HK-2 (cell line): ENCODE results near the gene FLYWCH1.

Experiments used
- DNase-seq: peaks from one replicate; pipeline ENCODE4 v3.0.0-alpha.2; 2018; ENCODE audit not compliant: unreplicated experiment

Gene FLYWCH1

DNA sequence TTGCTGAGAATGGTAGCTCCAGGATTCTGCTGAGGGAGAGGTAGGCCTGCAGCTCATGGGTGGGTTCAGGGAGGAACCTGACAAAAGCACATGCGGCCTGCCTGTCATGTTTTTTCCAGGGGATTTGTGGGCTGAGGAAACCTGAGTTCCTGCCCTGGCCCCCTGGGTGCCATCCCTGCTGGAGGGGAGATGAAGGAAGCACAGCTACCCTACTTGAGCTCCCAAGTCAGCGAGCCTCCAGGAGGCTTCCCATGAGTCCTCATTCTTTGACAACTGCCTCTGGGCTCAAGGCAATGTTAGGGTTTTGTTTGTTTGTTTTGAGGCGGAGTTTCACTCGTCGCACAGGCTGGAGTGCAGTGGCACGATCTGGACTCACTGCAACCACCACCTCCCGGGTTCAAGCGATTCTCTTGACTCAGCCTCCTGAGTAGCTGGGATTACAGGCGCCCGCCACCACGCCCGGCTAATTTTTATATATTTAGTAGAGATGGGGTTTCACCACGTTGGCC, 12.1 kb upstream of the FLYWCH1 start:
- DNase-seq: no peak

- no peak for DNase-seq
Measured at GRCh38 chr16:2900526-2901075, 11.1 kb upstream of the FLYWCH1 start.

- DNase-seq: no peak
Measured at GRCh38 chr16:2902337-2903130, 9.2 kb upstream of the FLYWCH1 start.

- peak; percentile 81 for DNase-seq
Measured at GRCh38 chr16:2904100-2904921, 7.4 kb upstream of the FLYWCH1 start.

GRCh38 chr16:2904922-2905240, 6.8 kb upstream of the FLYWCH1 start:
- peak; percentile 30 for DNase-seq

GRCh38 chr16:2905241-2905987, 6.3 kb upstream of the FLYWCH1 start:
- peak; percentile 98 for DNase-seq

DNA sequence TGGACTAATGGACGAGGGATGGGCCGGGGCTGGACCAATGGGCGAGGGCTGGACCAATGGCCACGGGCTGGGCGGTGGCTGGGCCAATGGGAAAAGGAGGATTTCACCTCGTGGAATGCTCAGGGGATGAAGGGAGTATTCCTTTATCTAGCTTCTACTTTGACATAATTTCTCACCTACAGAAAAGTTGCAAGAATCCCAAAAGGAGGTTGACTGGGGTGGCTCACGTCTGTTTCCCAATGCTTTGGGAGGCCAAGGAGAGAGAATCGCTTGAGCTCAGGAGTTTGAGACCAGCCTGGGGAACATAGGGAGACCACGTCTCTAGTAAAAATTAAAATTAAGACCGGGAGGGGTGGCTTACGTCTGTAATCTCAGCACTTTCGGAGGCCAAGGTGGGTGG, 5.7 kb upstream of the FLYWCH1 start:
- no peak for DNase-seq

DNA sequence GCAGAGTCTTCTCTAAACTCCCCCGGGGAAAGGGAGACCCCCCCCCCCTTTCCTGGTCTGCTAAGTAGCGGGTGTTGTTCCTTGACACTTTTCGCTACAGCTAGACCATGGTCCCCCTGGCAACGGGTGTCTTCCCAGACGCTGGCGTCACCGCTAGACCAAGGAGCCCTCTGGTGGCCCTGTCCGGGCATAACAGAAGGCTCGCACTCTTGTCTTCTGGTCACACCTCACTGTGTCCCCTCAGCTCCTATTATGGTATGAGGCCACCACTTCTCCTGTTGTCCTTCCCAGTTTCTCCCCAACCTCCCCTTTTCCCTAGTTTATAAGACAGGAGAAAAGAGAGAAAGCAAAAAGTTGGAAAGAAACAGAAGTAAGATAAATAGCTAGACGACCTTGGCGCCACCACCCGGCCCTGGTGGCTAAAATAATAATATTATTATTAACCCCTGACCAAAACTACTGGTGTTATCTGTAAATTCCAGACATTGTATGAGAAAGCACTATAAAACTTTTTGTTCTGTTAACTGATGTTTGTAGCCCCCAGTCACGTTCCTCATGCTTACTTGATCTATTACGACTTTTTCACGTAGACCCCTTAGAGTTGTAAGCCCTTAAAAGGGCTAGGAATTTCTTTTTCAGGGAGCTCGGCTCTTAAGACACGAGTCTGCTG, 4.5 kb upstream of the FLYWCH1 start:
- peak; percentile 48 for DNase-seq

- no peak for DNase-seq
Measured at GRCh38 chr16:2910441-2910969, 1.2 kb upstream of the FLYWCH1 start.

DNA sequence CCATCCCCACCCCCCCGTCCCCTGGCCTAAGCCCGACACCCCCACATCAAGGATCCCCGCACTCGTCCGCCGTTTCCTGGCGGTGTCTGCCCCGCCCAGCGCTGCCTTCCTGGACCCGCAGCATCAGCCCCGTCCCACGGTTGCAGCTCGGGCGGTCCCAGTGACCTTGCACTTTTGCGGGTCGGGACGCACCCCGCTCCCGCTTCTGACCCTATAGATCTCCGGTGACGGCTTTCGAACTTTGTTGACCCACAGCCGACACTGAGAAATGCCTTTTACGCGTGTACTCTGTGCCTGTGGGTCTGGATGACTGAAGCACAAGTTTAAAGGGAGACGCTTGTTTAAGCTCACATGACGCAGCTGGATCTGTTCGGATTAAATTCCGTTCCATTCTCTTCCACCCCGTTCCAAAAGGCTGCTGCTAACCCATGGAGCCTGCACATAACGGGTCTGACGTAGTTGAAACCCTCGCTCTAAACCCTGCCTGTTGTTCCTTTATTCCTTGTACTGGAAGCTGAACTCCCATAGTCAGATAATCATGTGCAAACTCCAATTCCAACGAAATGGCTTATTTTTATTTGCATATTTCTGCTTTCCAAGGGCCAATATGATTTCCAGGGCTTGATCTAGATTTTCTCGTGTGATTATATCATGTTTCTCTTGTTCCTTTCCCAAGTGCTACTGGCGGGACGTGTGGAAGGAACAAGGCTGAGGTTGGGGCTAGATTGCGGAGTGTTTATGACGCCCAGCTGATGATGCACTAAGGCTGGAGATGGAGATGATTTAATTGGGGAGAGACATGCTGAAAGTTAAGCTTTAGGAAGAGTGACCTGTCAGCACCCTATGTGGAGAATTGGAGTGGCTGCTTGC, 834 bp downstream of the FLYWCH1 start:
- DNase-seq: peak; percentile 31

DNA sequence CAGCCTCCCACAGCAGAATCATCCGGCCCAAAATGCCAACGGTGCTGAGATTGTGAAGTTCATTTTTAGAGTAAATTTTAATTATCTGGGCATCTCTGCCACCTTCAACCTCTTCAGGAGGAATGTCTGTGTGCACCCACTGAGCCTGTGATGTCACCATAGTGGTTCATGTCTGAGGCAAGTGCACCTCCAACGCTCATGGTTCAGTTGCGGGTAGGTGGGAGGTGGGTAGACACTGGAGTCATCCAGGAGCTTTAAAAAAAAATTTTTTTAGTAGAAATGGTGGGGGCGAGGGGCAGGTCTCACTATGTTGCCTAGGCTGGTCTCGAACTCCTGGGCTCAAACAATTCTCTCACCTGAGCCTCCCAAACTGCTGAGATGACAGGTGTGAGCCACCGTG, 1.9 kb downstream of the FLYWCH1 start:
- no peak for DNase-seq

DNA sequence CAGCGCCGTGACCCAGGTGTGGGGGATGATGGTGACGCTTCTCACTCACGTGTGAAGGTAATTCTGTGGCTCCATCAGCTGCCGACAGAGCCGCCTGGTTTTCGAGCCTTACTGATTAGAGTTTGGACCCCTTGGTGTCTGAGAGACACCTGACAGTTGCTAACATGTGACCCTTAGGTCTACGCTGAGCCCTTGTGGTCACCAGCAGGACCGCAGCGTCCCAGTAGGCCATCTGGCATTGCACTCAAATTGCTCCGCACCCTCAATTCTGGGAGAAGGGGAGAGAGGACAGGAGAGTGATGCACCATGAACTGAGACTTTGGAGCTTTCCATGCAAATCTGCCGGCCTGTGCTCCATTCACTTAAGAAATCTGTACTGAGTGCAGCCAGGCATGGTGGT, 2.5 kb downstream of the FLYWCH1 start:
- DNase-seq: no peak

- no peak for DNase-seq
Measured at GRCh38 chr16:2915196-2915929, 3.6 kb downstream of the FLYWCH1 start.

- peak; percentile 43 for DNase-seq
Measured at GRCh38 chr16:2919511-2920255, 8.0 kb downstream of the FLYWCH1 start.

DNA sequence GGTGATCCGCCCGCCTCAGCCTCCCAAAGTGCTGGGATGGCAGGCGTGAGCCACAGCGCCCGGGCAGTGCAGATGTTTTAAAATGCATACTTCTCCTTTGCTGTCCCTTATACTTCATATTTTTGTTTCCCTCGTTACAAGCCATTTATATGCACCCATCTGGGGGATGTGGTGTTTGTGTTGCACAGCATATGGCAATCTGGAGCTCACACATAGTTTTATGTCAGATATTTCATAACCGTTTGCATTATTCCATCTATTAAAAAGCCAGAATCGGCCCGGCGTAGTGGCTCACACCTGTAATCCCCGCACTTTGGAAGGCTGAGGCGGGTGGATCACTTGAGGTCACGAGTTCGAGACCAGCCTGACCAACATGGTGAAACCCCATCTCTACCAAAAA, 11.8 kb downstream of the FLYWCH1 start:
- no peak for DNase-seq

DNA sequence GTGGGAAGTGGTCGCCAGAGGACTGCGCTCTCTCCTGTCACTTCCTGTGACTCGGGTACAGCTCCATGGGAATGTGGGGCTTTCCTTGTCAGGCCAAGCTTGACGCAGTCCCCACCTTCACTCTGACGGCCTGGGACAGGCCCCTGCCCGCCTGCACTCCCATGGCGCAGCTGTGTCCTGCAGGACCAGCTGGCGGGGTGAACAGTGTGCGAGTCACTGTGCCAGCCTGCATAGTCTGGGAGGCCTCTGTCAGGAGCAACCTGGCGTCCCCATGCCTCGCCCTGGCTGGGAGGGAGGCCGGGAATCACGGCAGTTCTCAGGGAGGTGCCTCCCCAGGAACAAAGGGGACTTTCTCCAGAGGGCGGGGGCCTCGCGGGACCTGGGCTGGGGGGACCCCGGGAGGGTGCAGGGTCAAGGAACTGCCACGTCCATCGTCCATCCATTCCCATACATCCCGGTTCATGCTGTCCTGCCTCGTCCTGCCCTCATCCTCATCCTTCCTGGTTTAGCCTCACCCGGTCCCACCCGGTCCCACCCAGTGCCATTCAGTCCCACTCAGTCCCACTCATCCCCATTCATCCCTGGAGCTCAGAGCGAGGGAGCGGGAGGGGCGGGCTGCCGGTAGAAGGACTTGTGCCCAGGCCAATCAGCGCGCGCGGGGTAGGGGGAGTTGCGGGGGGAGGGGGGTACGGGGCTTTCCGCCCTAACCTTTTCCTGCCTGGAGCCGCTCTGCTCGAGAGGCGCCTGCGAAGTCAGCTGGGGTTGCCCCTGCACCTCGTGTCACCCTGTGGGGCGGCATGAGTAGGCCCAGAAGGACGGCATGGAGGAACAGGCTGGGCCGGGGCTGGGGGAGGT, 13.4 kb downstream of the FLYWCH1 start:
- no peak for DNase-seq

DNA sequence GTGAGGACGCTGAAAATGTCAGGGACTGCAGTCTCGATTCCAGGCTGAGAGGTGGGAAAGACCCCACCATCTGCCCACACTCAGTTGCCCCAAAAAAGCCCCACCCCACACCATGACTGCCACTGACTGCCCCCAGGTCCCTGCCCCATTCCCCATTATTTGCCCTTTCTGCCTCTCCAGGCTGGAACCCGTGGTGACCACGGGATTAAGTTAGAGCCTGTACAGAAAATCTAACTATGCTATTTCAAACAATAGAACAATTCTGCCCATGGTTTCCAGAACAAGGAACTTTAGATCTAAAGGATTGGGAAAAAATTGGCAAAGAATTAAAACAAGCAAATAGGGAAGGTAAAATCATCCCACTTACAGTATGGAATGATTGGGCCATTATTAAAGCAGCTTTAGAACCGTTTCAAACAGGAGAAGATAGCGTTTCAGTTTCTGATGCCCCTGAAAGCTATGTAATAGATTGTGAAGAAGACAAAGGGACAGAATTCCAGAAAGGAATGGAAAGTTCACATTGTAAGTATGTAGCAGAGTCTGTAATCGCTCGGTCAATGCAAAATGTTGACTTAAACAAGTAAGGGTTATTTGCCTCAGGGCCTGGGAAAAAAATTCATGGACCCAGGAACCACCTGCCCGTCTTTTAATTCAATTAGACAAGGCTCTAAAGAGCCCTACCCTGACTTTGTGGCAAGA, 14.4 kb downstream of the FLYWCH1 start:
- no peak for DNase-seq
